GM12874 (cell line): ENCODE results near the gene ZNF423.

ENCODE experiments used
- CTCF ChIP-seq: IDR thresholded peaks from 2 replicates; pipeline ENCODE4 v1.5.1; 2011; ENCODE audit warnings: low read depth, mild to moderate bottlenecking, control low read depth, low read length, moderate library complexity; ENCODE audit not compliant: insufficient read depth

The ZNF423 gene

GRCh38 chr16:49786926-49787557 is 68.9 kb downstream of the ZNF423 start:
- no peak for TF ChIP-seq CTCF

GRCh38 chr16:49785970-49786369 is 69.9 kb downstream of the ZNF423 start:
- TF ChIP-seq CTCF = no peak

GRCh38 chr16:49782405-49782804 is 73.5 kb downstream of the ZNF423 start:
- TF ChIP-seq CTCF = no peak

GRCh38 chr16:49781401-49781800 is 74.5 kb downstream of the ZNF423 start:
- TF ChIP-seq CTCF = no peak

- no peak for TF ChIP-seq CTCF
Measured at GRCh38 chr16:49780433-49780832, 75.5 kb downstream of the ZNF423 start.

- TF ChIP-seq CTCF = no peak
Measured at GRCh38 chr16:49779979-49780378, 75.9 kb downstream of the ZNF423 start.

GRCh38 chr16:49778202-49778930 is 77.5 kb downstream of the ZNF423 start:
- TF ChIP-seq CTCF = no peak
